HG03342 (cell line): ENCODE data around the gene MYMX.
"Not testable (repeated sequence)": the region's sequence is repeated elsewhere in the genome, so short reads cannot be mapped to it uniquely, and the experiment has no call there.

Source experiments
- ATAC-seq: cut with Tn5 transposase; IDR thresholded peaks from one replicate; pipeline ENCODE4 v1.9.1; 2021; ENCODE audit warnings: mild to moderate bottlenecking, moderate library complexity; ENCODE audit not compliant: unreplicated experiment

MYMX gene

GRCh38 chr6:44230034-44230675 lies 13.4 kb downstream of the MYMX start:
- no peak for ATAC-seq

- not testable (repeated sequence) for ATAC-seq
Observed at GRCh38 chr6:44231426-44231825, 14.7 kb downstream of the MYMX start.

- ATAC-seq: no peak
Observed at GRCh38 chr6:44232676-44233566, 16.2 kb downstream of the MYMX start.

- no peak for ATAC-seq
Observed at GRCh38 chr6:44233567-44234100, 16.9 kb downstream of the MYMX start.

- ATAC-seq: no peak
Observed at GRCh38 chr6:44234101-44235025, 17.6 kb downstream of the MYMX start.

- ATAC-seq: no peak
Observed at GRCh38 chr6:44235269-44235668, 18.5 kb downstream of the MYMX start.

- no peak for ATAC-seq
Observed at GRCh38 chr6:44235891-44236516, 19.3 kb downstream of the MYMX start.

GRCh38 chr6:44237021-44237812 lies 20.5 kb downstream of the MYMX start:
- peak; percentile 61 for ATAC-seq

GRCh38 chr6:44237813-44238433 lies 21.2 kb downstream of the MYMX start:
- peak; percentile 86 for ATAC-seq

GRCh38 chr6:44238687-44239350 lies 22.1 kb downstream of the MYMX start:
- ATAC-seq: no peak

- ATAC-seq: no peak
Observed at GRCh38 chr6:44243345-44243744, 26.6 kb downstream of the MYMX start.

- no peak for ATAC-seq
Observed at GRCh38 chr6:44245391-44245911, 28.7 kb downstream of the MYMX start.

- peak; percentile 30 for ATAC-seq
Observed at GRCh38 chr6:44245912-44246662, 29.4 kb downstream of the MYMX start.

- peak; percentile 73 for ATAC-seq
Observed at GRCh38 chr6:44246663-44247337, 30.1 kb downstream of the MYMX start, which contains the start of gene HSP90AB1. TSS of gene HSP90AB1 (plus strand) at chr6:44247101. CDS start at chr6:44248630, 1,529 bp downstream.

- ATAC-seq: peak; percentile 31
Observed at GRCh38 chr6:44247338-44248302, 30.9 kb downstream of the MYMX start.

- ATAC-seq: no peak
Observed at GRCh38 chr6:44248579-44248978, 31.9 kb downstream of the MYMX start.
